Measurements from ENCODE around the gene RTL9. TPM values are rescaled to one million over a fixed set of nuclear protein-coding genes. Genes with fewer than 3 reads are reported as not detected.

RTL9 gene
- total RNA-seq, 2 experiments from 2014 or later: not detected

GRCh38 chrX:110407910-110408545 is 49.4 kb downstream of the RTL9 start:
- no peak for ATAC-seq
- H3K4me1 Mint-ChIP-seq (ENCODE audit: low read depth): peaks cover 1% of the 10 kb centered on the region
- H3K4me3 Mint-ChIP-seq: no peak overlapping the region
- H3K36me3 Mint-ChIP-seq (ENCODE audit: low read depth): no peaks in the 10 kb centered on the region
- intact Hi-C loops (cut with micrococcal nuclease): loop anchor here (2.0 kb wide), 1 partner anchor 247 kb away; no protein-coding TSS in a partner anchor
- H3K27ac Mint-ChIP-seq: no peak overlapping the region
- ChIA-PET POLR2A (interaction anchor here (1.6 kb wide), 1 partner anchor 249 kb away, joined by 3 read pairs; no protein-coding TSS in a partner anchor), CTCF (interaction anchor here (0.7 to 22.7 kb wide), 21 partner anchors 10 to 261 kb away, joined by 3 to 449 read pairs (median 4); a partner anchor contains a TSS)
- no peaks in the 10 kb centered on the region for H3K9me3 Mint-ChIP-seq
- H3K27me3 Mint-ChIP-seq: no peaks in the 10 kb centered on the region
- TF ChIP-seq CTCF (IDR thresholded peaks at IDR 0.05): peak; percentile 67
- peak; percentile 36 for DNase-seq

Other genes with a start within 250 kb of the RTL9 start
- 1 to 10 TPM; 7.6 to 8.4 TPM for gene AMMECR1, start 40.8 kb upstream of the RTL9 start, total RNA-seq

All from activated CD8-positive, alpha-beta T cell treated with anti-CD3 and anti-CD28 coated beads for 36 hours (primary cell).